Muscle of leg (tissue), 11 donors: ENCODE data around the gene IL7R. TPM values are rescaled to one million over a fixed set of nuclear protein-coding genes. Genes with fewer than 3 reads are reported as not detected.

Experiments
- DNase-seq: peaks from one replicate; pipeline ENCODE4 v3.0.0; 2013
- H3K27ac ChIP-seq: one replicate; pipeline ENCODE4 v1.5.1; 2013; ENCODE audit warnings: mild to moderate bottlenecking, low read length, control low read depth
- H3K27me3 ChIP-seq: one replicate; pipeline ENCODE4 v1.6.1; 2013; ENCODE audit warnings: low read length; ENCODE audit not compliant: control insufficient read depth, insufficient read depth
- H3K36me3 ChIP-seq: one replicate; pipeline ENCODE4 v1.6.1; 2013; ENCODE audit warnings: low read length; ENCODE audit not compliant: control insufficient read depth, insufficient read depth
- H3K4me1 ChIP-seq: one replicate; pipeline ENCODE4 v1.6.1; 2013; ENCODE audit warnings: low read length; ENCODE audit not compliant: control insufficient read depth, insufficient read depth
- H3K4me3 ChIP-seq: one replicate; pipeline ENCODE4 v1.5.1; 2013; ENCODE audit warnings: low read length, control low read depth
- H3K9me3 ChIP-seq: replicated peaks from 2 replicates; pipeline ENCODE4 v1.6.1; 2013; ENCODE audit warnings: low read depth, low read length; ENCODE audit not compliant: control insufficient read depth
- WGBS: methylation state at CpG from one replicate; pipeline ENCODE4 v1.1.5; 2013; ENCODE audit warnings: missing lambda C conversion rate; ENCODE audit not compliant: insufficient coverage; 5-methylcytosine and 5-hydroxymethylcytosine counted together
- polyA plus RNA-seq, 8 donors: library from polyadenylated mRNA; unstranded; fragments of 120-200 nt; gene quantifications; one replicate each; pipeline versions ENCODE4 v1.2.1 to v1.2.3, GENCODE V29; 2013; ENCODE audit warnings: inconsistent platforms in 1 of 8, low replicate concordance in 1 of 8; ENCODE audit not compliant: insufficient read length in 8 of 8, insufficient read depth in 1 of 8
- total RNA-seq: library from RNA; stranded (reverse); fragments of 120-200 nt; gene quantifications from one replicate; pipeline ENCODE4 v1.2.4, GENCODE V29; 2013

The IL7R gene
- total and polyA plus RNA-seq, 9 donors = 0.22 to 2.4 (median 1.7) TPM

DNA sequence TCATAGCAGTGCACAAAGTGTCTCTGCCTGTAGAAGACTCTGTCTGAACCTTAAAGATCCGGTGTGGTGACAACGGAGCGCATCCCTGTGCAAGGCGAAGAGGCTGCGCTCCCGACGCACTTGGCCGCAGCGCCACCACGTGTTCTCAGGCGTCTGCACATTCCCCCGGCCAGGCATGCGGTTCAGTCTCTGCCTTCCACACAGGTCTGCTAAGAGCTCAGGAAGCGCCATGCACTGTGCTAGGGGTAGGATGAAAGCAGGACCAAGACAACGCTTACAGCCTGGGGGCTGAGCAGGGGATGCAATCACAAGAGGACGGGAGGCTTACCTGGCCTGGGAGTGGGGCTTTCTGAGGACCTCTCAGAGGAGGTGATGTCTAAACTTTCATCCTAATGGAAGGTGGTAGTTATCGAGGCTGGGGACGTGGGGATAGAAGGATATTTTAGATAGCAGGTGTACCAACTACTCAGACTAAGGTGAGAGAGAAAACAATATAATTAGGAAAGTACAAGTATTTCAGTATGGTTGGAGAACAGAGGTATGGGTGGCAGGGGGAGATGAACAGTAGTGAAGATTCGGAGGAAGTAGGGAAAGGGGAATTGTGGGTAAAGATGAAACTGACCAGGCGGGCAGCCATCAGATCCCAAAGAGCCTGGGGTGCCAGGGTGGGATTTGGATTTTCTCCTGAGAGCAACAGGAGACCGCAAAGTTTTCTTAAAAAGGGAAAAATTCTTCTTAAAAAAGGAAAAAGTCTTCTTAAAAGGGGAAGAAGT lies 68.4 kb downstream of the IL7R start:
- Histone ChIP-seq H3K27ac (no peak overlapping the region), H3K36me3 (no peaks in the 10 kb centered on the region), H3K4me3 (no peak overlapping the region), H3K9me3 (no peaks in the 10 kb centered on the region), H3K27me3 (peaks cover 25% of the 10 kb centered on the region), H3K4me1 (peaks cover 5% of the 10 kb centered on the region)
- DNase-seq = peak; percentile 69
- 4% methylated on average over 18 of the region's 21 CpGs for WGBS

DNA sequence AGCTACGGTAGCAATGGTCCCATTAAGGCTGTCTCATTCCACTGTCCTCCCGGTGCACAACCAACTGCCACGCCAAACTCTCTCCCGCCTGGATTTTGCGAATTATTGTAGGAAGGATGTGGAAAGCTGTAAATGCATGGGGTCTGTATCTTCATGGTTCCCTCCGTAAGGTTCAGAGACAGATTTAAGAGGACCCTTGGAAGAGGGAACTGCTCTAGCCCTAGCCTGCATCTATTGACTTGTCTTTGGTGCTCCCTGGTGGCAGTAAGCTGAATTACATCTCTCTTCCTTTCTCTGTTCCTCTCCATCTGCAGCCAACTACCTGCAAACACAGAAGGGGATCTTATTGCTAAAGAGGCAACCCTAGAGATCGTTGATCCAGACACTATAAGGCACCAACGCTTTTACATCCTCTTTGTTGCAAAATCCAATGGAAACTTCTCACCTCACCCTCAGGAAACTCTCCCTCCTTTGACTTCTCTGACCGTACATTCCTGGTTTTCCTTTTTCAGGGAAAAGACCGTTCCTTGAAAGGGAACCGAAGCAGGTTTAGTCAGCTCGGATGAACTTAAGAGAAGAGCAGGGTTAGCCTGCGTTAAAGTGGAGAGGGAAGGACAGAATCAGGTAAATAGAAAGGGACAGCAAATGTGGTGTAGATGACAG lies 69.8 kb downstream of the IL7R start:
- Histone ChIP-seq H3K27me3 (peaks cover 25% of the 10 kb centered on the region), H3K27ac (no peak overlapping the region), H3K36me3 (no peaks in the 10 kb centered on the region), H3K4me1 (peaks cover 5% of the 10 kb centered on the region), H3K4me3 (no peak overlapping the region), H3K9me3 (no peaks in the 10 kb centered on the region)
- 34% methylated on average over 8 of the region's 13 CpGs for WGBS
- DNase-seq = peak; percentile 64

Other genes starting within 250 kb of the IL7R start
- 8.8 TPM for gene SPEF2, start 239.0 kb upstream of the IL7R start, total RNA-seq
- 10 to 100 TPM in 1 of 8 donors, 1 to 10 TPM in 7; 5.1 to 10.3 (median 7.5) TPM for gene SPEF2, start 239.0 kb upstream of the IL7R start, polyA plus RNA-seq
- not detected for gene CAPSL, start 81.7 kb downstream of the IL7R start, total RNA-seq
- under 1 TPM in 1 of 8 donors, not detected in 7; 0.32 TPM for gene CAPSL, start 81.7 kb downstream of the IL7R start, polyA plus RNA-seq
- gene UGT3A1, start 134.5 kb downstream of the IL7R start, total RNA-seq = 10.7 TPM
- gene UGT3A1, start 134.5 kb downstream of the IL7R start, polyA plus RNA-seq = 10 to 100 TPM; 11.4 to 29.3 (median 21.8) TPM
- 0.35 TPM for gene UGT3A2, start 210.0 kb downstream of the IL7R start, total RNA-seq
- gene UGT3A2, start 210.0 kb downstream of the IL7R start, polyA plus RNA-seq = under 1 TPM; 0.33 to 0.69 (median 0.51) TPM